ENCODE results near the gene IQGAP3. TPM values are rescaled to one million over a fixed set of nuclear protein-coding genes. Genes with fewer than 3 reads are reported as not detected.
"Not testable (repeated sequence)": the region's sequence is repeated elsewhere in the genome, so short reads cannot be mapped to it uniquely, and the experiment has no call there.

The IQGAP3 gene
- total and polyA plus RNA-seq, 11 donors: 0.09 to 5.1 (median 0.25) TPM

- WGBS, 4 donors: 48 to 63% (median 58%) methylated on average over 5 of the region's 5 CpGs
- DNase-seq: no peak
- Histone ChIP-seq H3K27ac (no peak overlapping the region), H3K36me3 (peaks cover 0 to 18% (median 6%) of the 10 kb centered on the region in 9 donors), H3K4me1 (peaks cover 0 to 17% (median 12%) of the 10 kb centered on the region in 12 donors), H3K4me3 (no peak overlapping the region), H3K9me3 (no peaks in the 10 kb centered on the region), H3K27me3 (no peaks in the 10 kb centered on the region)
- ATAC-seq: no peak
- intact Hi-C loops (cut with DNase I): no loop called here
- TF ChIP-seq CTCF (IDR thresholded peaks at IDR 0.05): no peak
- no peak for TF ChIP-seq POLR2A (IDR thresholded peaks at IDR 0.05)
Measured at GRCh38 chr1:156589546-156589945, 17.2 kb upstream of the IQGAP3 start.

- intact Hi-C loops (cut with DNase I): not testable (repeated sequence)
Measured at GRCh38 chr1:156587927-156588326, 15.6 kb upstream of the IQGAP3 start.

GRCh38 chr1:156586892-156587477 is 14.6 kb upstream of the IQGAP3 start:
- Histone ChIP-seq H3K36me3 (no peaks in the 10 kb centered on the region), H3K27me3 (no peaks in the 10 kb centered on the region), H3K27ac (no peak overlapping the region), H3K4me1 (peaks cover 0 to 15% (median 6%) of the 10 kb centered on the region in 12 donors), H3K9me3 (no peaks in the 10 kb centered on the region), H3K4me3 (no peak overlapping the region)
- ATAC-seq: no peak
- WGBS, 4 donors: 84 to 96% (median 94%) methylated on average over 3 of the region's 3 CpGs
- no peak for TF ChIP-seq POLR2A (IDR thresholded peaks at IDR 0.05)
- no peak for TF ChIP-seq CTCF (IDR thresholded peaks at IDR 0.05)
- intact Hi-C loops (cut with DNase I): no loop called here
- no peak for DNase-seq

More at GRCh38 chr1:156587927-156588326, 15.6 kb upstream of the IQGAP3 start:
- not testable (repeated sequence) for DNase-seq, H3K9me3 ChIP-seq, H3K27ac ChIP-seq, H3K4me3 ChIP-seq, H3K27me3 ChIP-seq, H3K36me3 ChIP-seq, ATAC-seq
- peaks cover 0 to 22% (median 13%) of the 10 kb centered on the region in 12 donors for H3K4me1 ChIP-seq
- 87 to 95% (median 91%) methylated on average over 8 of the region's 8 CpGs for WGBS, 4 donors

- Histone ChIP-seq H3K4me3 (no peak overlapping the region), H3K36me3 (no peaks in the 10 kb centered on the region), H3K4me1 (peaks cover 0 to 11% (median 5%) of the 10 kb centered on the region in 12 donors), H3K27me3 (no peaks in the 10 kb centered on the region), H3K27ac (no peak overlapping the region), H3K9me3 (no peaks in the 10 kb centered on the region)
- DNase-seq (no peak), ATAC-seq (no peak)
- intact Hi-C loops (cut with DNase I): no loop called here
- WGBS, 4 donors: 69 to 95% (median 75%) methylated on average over 2 to 4 of the region's 4 CpGs
- TF ChIP-seq POLR2A (IDR thresholded peaks at IDR 0.05) (no peak), CTCF (IDR thresholded peaks at IDR 0.05) (no peak)
Measured at GRCh38 chr1:156586323-156586722, 14.0 kb upstream of the IQGAP3 start.

GRCh38 chr1:156584813-156585212 is 12.4 kb upstream of the IQGAP3 start:
- TF ChIP-seq POLR2A (IDR thresholded peaks at IDR 0.05) (no peak), CTCF (IDR thresholded peaks at IDR 0.05) (no peak)
- peaks cover 0 to 7% (median 0%) of the 10 kb centered on the region in 12 donors for H3K4me1 ChIP-seq
- H3K36me3 ChIP-seq: no peaks in the 10 kb centered on the region
- WGBS, 4 donors: 45 to 53% (median 45%) methylated on average over 10 to 11 of the region's 11 CpGs
- no peak overlapping the region for H3K27ac ChIP-seq
- no peak overlapping the region for H3K4me3 ChIP-seq
- DNase-seq: no peak
- intact Hi-C loops (cut with DNase I): loop anchor here in 9 of 10 donors (1.0 to 5.0 kb wide), 7 partner anchors 22 to 78 kb away; no protein-coding TSS in a partner anchor
- ATAC-seq: no peak
- no peaks in the 10 kb centered on the region for H3K27me3 ChIP-seq
- no peaks in the 10 kb centered on the region for H3K9me3 ChIP-seq
